GM12878 (cell line): Measurements from ENCODE around the gene STARD4. TPM values are rescaled to one million over a fixed set of nuclear protein-coding genes. Genes with fewer than 3 reads are reported as not detected.

Source experiments
- BHLHE40 ChIP-seq, 2 experiments: fragments of 450-650 bp in 1 of 2; IDR thresholded peaks; 2 replicates each; pipeline ENCODE4 v1.6.1; 2011 to 2017; ENCODE audit warnings: low read depth in 2 of 2, borderline replicate concordance in 1 of 2, improper control_type of control experiment in 1 of 2, low read length in 1 of 2, mild to moderate bottlenecking in 1 of 2
- GATAD2B ChIP-seq: fragments of 450-650 bp; conservative IDR thresholded peaks from 2 replicates; pipeline ENCODE4 v1.6.1; 2017; ENCODE audit warnings: low read depth, mild to moderate bottlenecking, moderate library complexity
- MEF2B ChIP-seq: fragments of 450-650 bp; IDR thresholded peaks from 2 replicates; pipeline ENCODE4 v1.6.1; 2018; ENCODE audit warnings: mild to moderate bottlenecking, moderate library complexity; ENCODE audit not compliant: partially characterized antibody, poor library complexity, severe bottlenecking
- MYB ChIP-seq: fragments of 150-350 bp; IDR thresholded peaks from 2 replicates; pipeline ENCODE4 v1.6.1; 2014; ENCODE audit warnings: mild to moderate bottlenecking, low read depth, low read length, borderline replicate concordance
- POLR2AphosphoS5 ChIP-seq: IDR thresholded peaks from 2 replicates; pipeline ENCODE4 v1.6.1; 2011; ENCODE audit warnings: mild to moderate bottlenecking, low read length, inconsistent platforms
- polyA plus RNA-seq, 11 experiments: library from polyadenylated mRNA; depleted of rRNA in 4 of 11; unstranded in 6 of 11; stranded (reverse) in 5 of 11; fragments of >200 nt; fragmentation: Nextera tagmentation in 4 of 11; fragmentation: Illumina TruSeq in 1 of 11; extraction: Ambion mirVana in 4 of 11; extraction: Trizol in 1 of 11; gene quantifications; 1 replicate in 1 of 11; 2 replicates in 10 of 11; pipeline versions ENCODE4 v1.2.1 to v1.2.3, GENCODE V29; 2011 to 2016; ENCODE audit warnings: inconsistent platforms in 2 of 11, missing spikeins in 2 of 11, low read depth in 1 of 11
- total RNA-seq, 4 experiments: library from RNA; depleted of rRNA in 3 of 4; stranded (reverse); fragments of >200 nt in 3 of 4; fragmentation: Illumina TruSeq in 1 of 4; extraction: Trizol in 1 of 4; gene quantifications; 2 replicates each; pipeline versions ENCODE4 v1.2.1 to v1.2.3, GENCODE V29; 2013 to 2021
- TF ChIP-seq, protein P1 (sequence below): fragments of 450-650 bp; IDR thresholded peaks from 2 replicates; pipeline ENCODE4 v1.6.1; 2016; ENCODE audit warnings: mild to moderate bottlenecking, moderate library complexity, borderline replicate concordance

Gene STARD4
- total and polyA plus RNA-seq, 10 of the 15 experiments (the other 5 are each of a cell fraction or from before 2014, with no cell fraction given) = 41.9 to 190 (median 71.6) TPM

- TF ChIP-seq MEF2B (no peak), MYB (no peak), BHLHE40 (IDR thresholded peaks at IDR 0.05; ENCODE audit: borderline replicate concordance in 1 of 2, low read depth in 2 of 2, low read length in 1 of 2) (no peak), POLR2AphosphoS5 (no peak), GATAD2B (no peak)
- TF ChIP-seq, protein P1, sequence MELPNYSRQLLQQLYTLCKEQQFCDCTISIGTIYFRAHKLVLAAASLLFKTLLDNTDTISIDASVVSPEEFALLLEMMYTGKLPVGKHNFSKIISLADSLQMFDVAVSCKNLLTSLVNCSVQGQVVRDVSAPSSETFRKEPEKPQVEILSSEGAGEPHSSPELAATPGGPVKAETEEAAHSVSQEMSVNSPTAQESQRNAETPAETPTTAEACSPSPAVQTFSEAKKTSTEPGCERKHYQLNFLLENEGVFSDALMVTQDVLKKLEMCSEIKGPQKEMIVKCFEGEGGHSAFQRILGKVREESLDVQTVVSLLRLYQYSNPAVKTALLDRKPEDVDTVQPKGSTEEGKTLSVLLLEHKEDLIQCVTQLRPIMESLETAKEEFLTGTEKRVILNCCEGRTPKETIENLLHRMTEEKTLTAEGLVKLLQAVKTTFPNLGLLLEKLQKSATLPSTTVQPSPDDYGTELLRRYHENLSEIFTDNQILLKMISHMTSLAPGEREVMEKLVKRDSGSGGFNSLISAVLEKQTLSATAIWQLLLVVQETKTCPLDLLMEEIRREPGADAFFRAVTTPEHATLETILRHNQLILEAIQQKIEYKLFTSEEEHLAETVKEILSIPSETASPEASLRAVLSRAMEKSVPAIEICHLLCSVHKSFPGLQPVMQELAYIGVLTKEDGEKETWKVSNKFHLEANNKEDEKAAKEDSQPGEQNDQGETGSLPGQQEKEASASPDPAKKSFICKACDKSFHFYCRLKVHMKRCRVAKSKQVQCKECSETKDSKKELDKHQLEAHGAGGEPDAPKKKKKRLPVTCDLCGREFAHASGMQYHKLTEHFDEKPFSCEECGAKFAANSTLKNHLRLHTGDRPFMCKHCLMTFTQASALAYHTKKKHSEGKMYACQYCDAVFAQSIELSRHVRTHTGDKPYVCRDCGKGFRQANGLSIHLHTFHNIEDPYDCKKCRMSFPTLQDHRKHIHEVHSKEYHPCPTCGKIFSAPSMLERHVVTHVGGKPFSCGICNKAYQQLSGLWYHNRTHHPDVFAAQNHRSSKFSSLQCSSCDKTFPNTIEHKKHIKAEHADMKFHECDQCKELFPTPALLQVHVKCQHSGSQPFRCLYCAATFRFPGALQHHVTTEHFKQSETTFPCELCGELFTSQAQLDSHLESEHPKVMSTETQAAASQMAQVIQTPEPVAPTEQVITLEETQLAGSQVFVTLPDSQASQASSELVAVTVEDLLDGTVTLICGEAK = no peak
- TF ChIP-seq, all 136 proteins: peak for 0
These were observed 32.7 kb upstream of the STARD4 start (continued) for GRCh38 chr5:111545031-111545430.
